ENCODE measurements around the gene PSMD9.

GRCh38 chr12:121857322-121858246, 31.0 kb upstream of the PSMD9 start:
- TF ChIP-seq CTCF (IDR thresholded peaks at IDR 0.05) (no peak), POLR2AphosphoS5 (IDR thresholded peaks at IDR 0.05; ENCODE audit: insufficient read depth in 1 of 2, low read depth in 1 of 2) (no peak)

All from vagina (tissue), 2 donors.